ENCODE measurements around the gene TENM4. TPM values are rescaled to one million over a fixed set of nuclear protein-coding genes. Genes with fewer than 3 reads are reported as not detected.

The TENM4 gene
- polyA plus RNA-seq, 1 experiment = 0.39 TPM

DNA sequence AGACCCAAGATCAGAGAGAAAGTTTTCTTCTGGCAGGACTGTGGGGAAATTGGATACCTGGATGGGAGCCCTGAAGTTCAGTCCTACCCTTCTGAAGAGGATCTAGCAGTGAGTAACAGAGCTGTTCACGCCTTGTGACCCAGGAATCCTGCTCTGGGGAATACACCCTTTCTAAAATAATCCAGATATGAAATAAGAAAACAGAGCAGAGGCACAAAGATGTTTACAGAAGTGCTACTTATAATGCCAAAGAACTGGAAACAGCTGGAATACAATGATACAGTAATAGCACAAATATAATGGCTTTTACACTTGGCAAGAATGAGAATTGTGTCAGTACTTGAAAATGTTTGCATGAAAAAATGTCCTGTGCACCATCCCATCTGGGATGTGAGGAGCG is 562.2 kb downstream of the TENM4 start:
- POLR2A ChIA-PET = no interaction called here
- TF ChIP-seq, protein P1, sequence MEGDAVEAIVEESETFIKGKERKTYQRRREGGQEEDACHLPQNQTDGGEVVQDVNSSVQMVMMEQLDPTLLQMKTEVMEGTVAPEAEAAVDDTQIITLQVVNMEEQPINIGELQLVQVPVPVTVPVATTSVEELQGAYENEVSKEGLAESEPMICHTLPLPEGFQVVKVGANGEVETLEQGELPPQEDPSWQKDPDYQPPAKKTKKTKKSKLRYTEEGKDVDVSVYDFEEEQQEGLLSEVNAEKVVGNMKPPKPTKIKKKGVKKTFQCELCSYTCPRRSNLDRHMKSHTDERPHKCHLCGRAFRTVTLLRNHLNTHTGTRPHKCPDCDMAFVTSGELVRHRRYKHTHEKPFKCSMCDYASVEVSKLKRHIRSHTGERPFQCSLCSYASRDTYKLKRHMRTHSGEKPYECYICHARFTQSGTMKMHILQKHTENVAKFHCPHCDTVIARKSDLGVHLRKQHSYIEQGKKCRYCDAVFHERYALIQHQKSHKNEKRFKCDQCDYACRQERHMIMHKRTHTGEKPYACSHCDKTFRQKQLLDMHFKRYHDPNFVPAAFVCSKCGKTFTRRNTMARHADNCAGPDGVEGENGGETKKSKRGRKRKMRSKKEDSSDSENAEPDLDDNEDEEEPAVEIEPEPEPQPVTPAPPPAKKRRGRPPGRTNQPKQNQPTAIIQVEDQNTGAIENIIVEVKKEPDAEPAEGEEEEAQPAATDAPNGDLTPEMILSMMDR (IDR thresholded peaks at IDR 0.05; ENCODE audit: insufficient read depth, low read depth, low read length) = no peak
- H3K36me3 ChIP-seq (ENCODE audit: control insufficient read depth, insufficient read depth, low read length) = no peaks in the 10 kb centered on the region
- DNase-seq (ENCODE audit: low read depth) = no peak
- H3K27me3 ChIP-seq (ENCODE audit: control insufficient read depth, insufficient read depth, low read length) = no peaks in the 10 kb centered on the region
- CTCF ChIA-PET = interaction anchor here (0.7 kb wide), 1 partner anchor 66 kb away, joined by 3 read pairs; no protein-coding TSS in a partner anchor
- no peak overlapping the region for H3K4me3 ChIP-seq (ENCODE audit: low read depth, low read length)

GRCh38 chr11:78876676-78877075 is 564.2 kb downstream of the TENM4 start:
- POLR2A ChIA-PET = no interaction called here
- no peak overlapping the region for H3K4me3 ChIP-seq (ENCODE audit: low read depth, low read length)
- DNase-seq (ENCODE audit: low read depth) = no peak
- no peaks in the 10 kb centered on the region for H3K36me3 ChIP-seq (ENCODE audit: control insufficient read depth, insufficient read depth, low read length)
- H3K27me3 ChIP-seq (ENCODE audit: control insufficient read depth, insufficient read depth, low read length) = no peaks in the 10 kb centered on the region
- CTCF ChIA-PET = interaction anchor here (2.2 kb wide), 1 partner anchor 9 kb away, joined by 6 read pairs; no protein-coding TSS in a partner anchor
- TF ChIP-seq, protein P1 (IDR thresholded peaks at IDR 0.05; ENCODE audit: insufficient read depth, low read depth, low read length) = no peak

- no peaks in the 10 kb centered on the region for H3K36me3 ChIP-seq (ENCODE audit: control insufficient read depth, insufficient read depth, low read length)
- no peaks in the 10 kb centered on the region for H3K27me3 ChIP-seq (ENCODE audit: control insufficient read depth, insufficient read depth, low read length)
- CTCF ChIA-PET = interaction anchor here (2.1 to 2.6 kb wide), 2 partner anchors 12 to 72 kb away, joined by 5 to 8 read pairs; no protein-coding TSS in a partner anchor
- no peak for DNase-seq (ENCODE audit: low read depth)
- POLR2A ChIA-PET = no interaction called here
- TF ChIP-seq, protein P1 (IDR thresholded peaks at IDR 0.05; ENCODE audit: insufficient read depth, low read depth, low read length) = no peak
- no peak overlapping the region for H3K4me3 ChIP-seq (ENCODE audit: low read depth, low read length)
These were observed 570.2 kb downstream of the TENM4 start for GRCh38 chr11:78870655-78871054.

- CTCF ChIA-PET = interaction anchor here (0.9 to 2.6 kb wide), 2 partner anchors 15 to 71 kb away, joined by 4 to 8 read pairs; no protein-coding TSS in a partner anchor
- DNase-seq (ENCODE audit: low read depth) = no peak
- no peaks in the 10 kb centered on the region for H3K27me3 ChIP-seq (ENCODE audit: control insufficient read depth, insufficient read depth, low read length)
- TF ChIP-seq, protein P1 (IDR thresholded peaks at IDR 0.05; ENCODE audit: insufficient read depth, low read depth, low read length) = no peak
- no peak overlapping the region for H3K4me3 ChIP-seq (ENCODE audit: low read depth, low read length)
- H3K36me3 ChIP-seq (ENCODE audit: control insufficient read depth, insufficient read depth, low read length) = no peaks in the 10 kb centered on the region
- POLR2A ChIA-PET = no interaction called here
These were observed 571.5 kb downstream of the TENM4 start for GRCh38 chr11:78869293-78869692.

GRCh38 chr11:78868563-78868962 is 572.3 kb downstream of the TENM4 start:
- Histone ChIP-seq H3K36me3 (ENCODE audit: control insufficient read depth, insufficient read depth, low read length) (no peaks in the 10 kb centered on the region), H3K27me3 (ENCODE audit: control insufficient read depth, insufficient read depth, low read length) (no peaks in the 10 kb centered on the region), H3K4me3 (ENCODE audit: low read depth, low read length) (no peak overlapping the region)
- DNase-seq (ENCODE audit: low read depth) = no peak
- CTCF ChIA-PET = no interaction called here
- TF ChIP-seq, protein P1 (IDR thresholded peaks at IDR 0.05; ENCODE audit: insufficient read depth, low read depth, low read length) = no peak
- POLR2A ChIA-PET = interaction anchor here (0.6 kb wide), 1 partner anchor 9 kb away, joined by 3 read pairs; no protein-coding TSS in a partner anchor

Data from BJ (cell line).